AG10803 (cell line): Measurements from ENCODE around the gene ZNF784.
A peak's percentile ranks its signal among the peaks of the same experiment; 100 is the strongest.

Experiments
- DNase-seq: peaks from one replicate; pipeline ENCODE4 v3.0.0; 2010; ENCODE audit warnings: low read depth
- H3K4me3 ChIP-seq: 2 replicates; pipeline ENCODE4 v1.5.1; 2011; ENCODE audit warnings: mild to moderate bottlenecking, low read length, control low read depth
- TF ChIP-seq, protein P1 (sequence below): conservative IDR thresholded peaks from 2 replicates; pipeline ENCODE4 v1.5.1; 2011; ENCODE audit warnings: mild to moderate bottlenecking, low read length, control low read depth, inconsistent platforms

ZNF784 gene

GRCh38 chr19:55652311-55653128 is 28.2 kb upstream of the ZNF784 start:
- TF ChIP-seq, protein P1, sequence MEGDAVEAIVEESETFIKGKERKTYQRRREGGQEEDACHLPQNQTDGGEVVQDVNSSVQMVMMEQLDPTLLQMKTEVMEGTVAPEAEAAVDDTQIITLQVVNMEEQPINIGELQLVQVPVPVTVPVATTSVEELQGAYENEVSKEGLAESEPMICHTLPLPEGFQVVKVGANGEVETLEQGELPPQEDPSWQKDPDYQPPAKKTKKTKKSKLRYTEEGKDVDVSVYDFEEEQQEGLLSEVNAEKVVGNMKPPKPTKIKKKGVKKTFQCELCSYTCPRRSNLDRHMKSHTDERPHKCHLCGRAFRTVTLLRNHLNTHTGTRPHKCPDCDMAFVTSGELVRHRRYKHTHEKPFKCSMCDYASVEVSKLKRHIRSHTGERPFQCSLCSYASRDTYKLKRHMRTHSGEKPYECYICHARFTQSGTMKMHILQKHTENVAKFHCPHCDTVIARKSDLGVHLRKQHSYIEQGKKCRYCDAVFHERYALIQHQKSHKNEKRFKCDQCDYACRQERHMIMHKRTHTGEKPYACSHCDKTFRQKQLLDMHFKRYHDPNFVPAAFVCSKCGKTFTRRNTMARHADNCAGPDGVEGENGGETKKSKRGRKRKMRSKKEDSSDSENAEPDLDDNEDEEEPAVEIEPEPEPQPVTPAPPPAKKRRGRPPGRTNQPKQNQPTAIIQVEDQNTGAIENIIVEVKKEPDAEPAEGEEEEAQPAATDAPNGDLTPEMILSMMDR: no peak
- DNase-seq: no peak
- no peak overlapping the region for H3K4me3 ChIP-seq

DNA sequence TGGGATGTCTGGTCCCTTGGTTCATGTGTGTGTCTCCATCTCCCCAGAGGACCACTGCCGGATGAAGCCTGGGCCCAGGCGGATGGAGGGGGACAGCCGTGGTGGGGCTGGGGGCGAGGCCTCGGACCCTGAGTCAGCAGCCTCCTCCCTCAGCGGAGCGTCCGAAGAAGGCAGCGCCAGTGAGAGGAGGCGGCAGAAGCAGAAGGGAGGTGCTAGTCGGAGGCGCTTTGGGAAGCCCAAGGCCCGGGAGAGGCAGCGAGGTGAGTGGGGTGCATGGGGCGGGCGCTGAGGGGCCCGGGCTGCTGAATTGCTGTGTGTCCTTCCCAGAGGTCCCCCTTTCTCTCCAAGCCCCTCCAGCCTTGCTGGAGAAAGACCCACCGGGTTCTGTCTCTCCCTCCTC is 26.9 kb upstream of the ZNF784 start:
- TF ChIP-seq, protein P1: no peak
- no peak overlapping the region for H3K4me3 ChIP-seq
- DNase-seq: no peak

DNA sequence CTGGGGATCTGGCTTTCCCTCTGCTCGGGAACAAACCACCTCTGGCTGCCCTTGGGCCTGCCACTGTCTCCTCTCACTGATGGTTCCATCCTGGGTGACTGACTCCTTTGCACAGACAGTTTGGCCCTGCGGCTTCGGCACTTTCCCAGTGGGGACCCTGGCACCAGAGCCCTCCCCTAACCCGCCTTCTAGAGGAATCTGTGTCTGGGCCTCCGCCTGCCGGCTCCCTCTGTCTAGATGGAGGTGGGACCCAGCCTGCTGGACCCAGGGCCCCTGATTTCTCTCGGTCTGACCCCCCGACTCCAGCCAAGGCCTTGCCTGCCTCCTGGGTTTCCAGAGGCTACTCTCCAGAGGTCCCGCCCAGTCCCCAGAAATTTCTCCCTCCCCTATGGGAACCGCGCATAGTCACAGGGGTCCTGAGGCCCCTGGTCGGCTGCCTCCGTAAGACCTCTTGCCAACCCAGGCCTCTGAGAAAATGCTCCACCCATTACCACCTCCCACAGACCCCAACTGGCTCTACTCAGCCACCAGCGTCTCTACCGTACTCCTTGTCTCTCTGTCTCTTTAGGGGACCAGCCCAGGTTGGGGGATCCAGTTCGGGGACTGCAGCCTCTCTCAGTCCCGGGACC is 26.4 kb upstream of the ZNF784 start:
- TF ChIP-seq, protein P1: no peak
- no peak for DNase-seq
- H3K4me3 ChIP-seq: no peak overlapping the region

DNA sequence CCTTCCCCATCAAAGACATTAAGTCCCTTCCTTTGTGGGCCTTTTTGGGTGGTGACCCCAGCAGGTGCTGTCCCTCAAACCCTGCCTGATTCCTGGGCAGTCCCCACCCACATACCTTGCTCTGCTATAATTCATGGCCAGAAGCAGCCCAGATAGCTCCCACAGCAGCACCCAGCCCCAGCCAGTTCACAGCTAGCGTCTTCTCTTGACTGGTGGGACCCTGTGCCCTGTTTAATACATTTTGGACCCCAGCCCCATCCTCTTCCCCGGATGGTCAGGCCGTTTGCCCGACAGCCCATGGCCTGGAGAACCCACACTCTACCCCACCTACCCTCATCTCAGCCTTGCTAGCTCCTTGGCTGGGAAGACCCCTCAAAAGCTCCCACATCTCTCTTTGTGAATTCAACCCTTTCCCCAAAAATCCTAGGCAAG is 25.8 kb upstream of the ZNF784 start:
- TF ChIP-seq, protein P1: no peak
- DNase-seq: no peak
- no peak overlapping the region for H3K4me3 ChIP-seq

DNA sequence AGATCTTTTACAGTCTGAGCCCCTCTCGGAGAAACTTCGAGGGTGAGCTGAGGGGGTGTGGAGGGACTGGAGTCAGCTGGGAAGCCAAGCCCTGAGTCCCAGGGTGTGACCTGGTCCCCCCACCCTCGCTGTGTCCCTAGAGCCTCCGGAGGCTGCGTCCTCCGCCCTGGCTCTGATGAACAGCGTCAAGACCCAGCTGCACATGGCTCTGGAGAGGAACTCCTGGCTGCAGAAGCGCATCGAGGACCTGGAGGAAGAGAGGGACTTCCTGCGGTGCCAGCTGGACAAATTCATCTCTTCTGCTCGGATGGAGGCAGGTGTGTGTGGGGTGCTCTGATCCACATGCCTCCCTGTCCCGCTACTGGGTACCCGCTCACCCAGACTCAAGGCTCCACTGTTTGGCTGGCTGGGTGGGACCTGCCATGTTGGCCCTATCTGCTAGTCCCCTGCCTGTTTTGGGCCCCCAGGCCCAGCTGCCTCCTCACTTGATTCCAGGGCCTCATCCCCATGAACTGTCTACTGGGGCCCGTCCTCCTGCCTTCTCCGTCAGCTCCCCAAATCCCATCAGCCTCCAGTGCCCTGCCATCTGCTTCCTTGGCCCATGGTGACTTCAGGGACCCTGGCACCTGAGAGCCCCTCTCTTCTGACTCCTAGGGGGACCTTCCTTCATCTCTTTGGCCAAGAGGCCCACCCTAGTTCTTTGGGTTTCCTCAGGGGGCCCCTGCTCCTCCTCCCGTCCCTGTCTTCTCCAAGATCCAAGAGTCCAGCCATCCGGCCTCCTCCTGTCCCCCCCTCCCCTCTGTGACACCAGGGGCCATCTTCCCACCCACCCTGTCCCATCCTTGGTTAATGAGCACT is 25.1 kb upstream of the ZNF784 start:
- peak overlapping the region; percentile 76 for H3K4me3 ChIP-seq
- TF ChIP-seq, protein P1: no peak
- no peak for DNase-seq

DNA sequence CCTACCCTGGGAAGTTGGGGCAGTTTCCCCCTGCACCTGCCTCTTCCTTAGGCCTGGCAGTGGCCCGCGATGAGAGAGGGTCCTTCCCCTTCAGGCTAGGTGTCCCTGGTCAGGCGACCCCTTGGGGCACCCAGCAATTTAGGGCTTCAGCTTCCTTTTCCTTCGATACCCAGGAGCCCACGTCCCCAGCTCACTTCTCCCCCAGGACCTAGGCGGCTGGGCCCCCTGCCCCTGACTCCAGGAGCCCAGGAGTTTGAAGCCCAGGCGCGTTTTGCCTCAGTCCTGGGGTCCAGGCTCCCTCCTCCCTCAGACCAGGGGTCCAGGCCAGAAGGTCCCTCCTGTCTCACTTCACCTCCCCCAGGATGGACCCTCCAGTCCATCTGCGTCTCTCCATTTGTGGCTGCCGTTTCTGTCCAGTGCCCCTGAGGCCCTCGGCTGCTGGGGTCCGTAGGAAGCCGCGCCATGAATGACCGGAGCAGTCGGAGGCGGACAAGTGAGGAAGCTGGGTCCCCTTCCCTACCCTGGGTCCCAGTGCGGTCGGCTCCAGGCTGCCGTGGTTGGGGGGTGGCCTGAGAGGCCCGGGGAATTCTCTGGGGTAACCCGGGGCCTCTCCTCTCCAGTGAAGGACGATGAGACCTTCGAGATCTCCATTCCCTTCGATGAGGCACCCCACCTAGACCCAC is 24.4 kb upstream of the ZNF784 start:
- no peak for DNase-seq
- H3K4me3 ChIP-seq: peak overlapping the region; percentile 76
- TF ChIP-seq, protein P1: no peak
